Liver (tissue), 3 donors: Measurements from ENCODE around the gene XRCC2.

ENCODE experiments used
- ATF3 ChIP-seq: IDR thresholded peaks from 2 replicates; pipeline ENCODE4 v1.6.1; 2016; ENCODE audit warnings: antibody characterized with exemption
- CTCF ChIP-seq: fragments of 150-350 bp; IDR thresholded peaks from 2 replicates; pipeline ENCODE4 v1.5.1; 2017; ENCODE audit warnings: improper control_type of control experiment, low read depth, low read length; ENCODE audit not compliant: missing input control
- EGR1 ChIP-seq, 2 donors: IDR thresholded peaks; 2 replicates each; pipeline ENCODE4 v1.6.1; 2016 to 2018; ENCODE audit warnings: antibody characterized with exemption in 2 of 2, low read depth in 2 of 2
- FOXA1 ChIP-seq: IDR thresholded peaks from 2 replicates; pipeline ENCODE4 v1.6.1; 2016; ENCODE audit warnings: antibody characterized with exemption
- RAD21 ChIP-seq, 2 donors: IDR thresholded peaks; 2 replicates each; pipeline ENCODE4 v1.6.1; 2016; ENCODE audit warnings: antibody characterized with exemption in 2 of 2, mild to moderate bottlenecking in 2 of 2
- REST ChIP-seq: IDR thresholded peaks from 2 replicates; pipeline ENCODE4 v1.6.1; 2016; ENCODE audit warnings: antibody characterized with exemption, mild to moderate bottlenecking
- RXRA ChIP-seq, 2 donors: IDR thresholded peaks; 2 replicates each; pipeline ENCODE4 v1.6.1; 2017 to 2018; ENCODE audit warnings: antibody characterized with exemption in 2 of 2, mild to moderate bottlenecking in 1 of 2
- SP1 ChIP-seq: IDR thresholded peaks from 2 replicates; pipeline ENCODE4 v1.6.1; 2018; ENCODE audit warnings: antibody characterized with exemption, mild to moderate bottlenecking
- TAF1 ChIP-seq: conservative IDR thresholded peaks from 2 replicates; pipeline ENCODE4 v1.6.1; 2016; ENCODE audit warnings: antibody characterized with exemption, mild to moderate bottlenecking
- YY1 ChIP-seq: IDR thresholded peaks from 2 replicates; pipeline ENCODE4 v1.6.1; 2016; ENCODE audit warnings: antibody characterized with exemption, mild to moderate bottlenecking
- donor health status: healthy.
- donor health status: healthy.

- TF ChIP-seq CTCF (no peak), EGR1 (IDR thresholded peaks at IDR 0.05; ENCODE audit: low read depth in 2 of 2) (no peak), TAF1 (no peak), YY1 (no peak), FOXA1 (no peak), RAD21 (IDR thresholded peaks at IDR 0.05) (no peak), SP1 (no peak), ATF3 (no peak), RXRA (IDR thresholded peaks at IDR 0.05) (no peak), REST (no peak)
Measured at GRCh38 chr7:152660021-152660420, 15.9 kb downstream of the XRCC2 start.
